ENCODE results near the gene LRGUK.

LRGUK gene

GRCh38 chr7:134174795-134175261, 47.7 kb downstream of the LRGUK start:
- H3K4me1 ChIP-seq (ENCODE audit: control insufficient read depth, insufficient read depth, low read length), result peaks cover 2% of the 10 kb centered on the region
- H3K27me3 ChIP-seq (ENCODE audit: control insufficient read depth, insufficient read depth, low read length), result no peaks in the 10 kb centered on the region
- no peaks in the 10 kb centered on the region for H3K36me3 ChIP-seq (ENCODE audit: control insufficient read depth, insufficient read depth, low read length)
- H3K9ac ChIP-seq (ENCODE audit: low read depth, low read length), result no peak overlapping the region
- H3K4me3 ChIP-seq (ENCODE audit: low read depth, low read length), result no peak overlapping the region
- no peaks in the 10 kb centered on the region for H3K9me3 ChIP-seq (ENCODE audit: control insufficient read depth, insufficient read depth, low read length)

- H3K4me3 ChIP-seq (ENCODE audit: low read depth, low read length), result no peak overlapping the region
- peaks cover 2% of the 10 kb centered on the region for H3K4me1 ChIP-seq (ENCODE audit: control insufficient read depth, insufficient read depth, low read length)
- no peaks in the 10 kb centered on the region for H3K27me3 ChIP-seq (ENCODE audit: control insufficient read depth, insufficient read depth, low read length)
- no peak overlapping the region for H3K9ac ChIP-seq (ENCODE audit: low read depth, low read length)
- H3K9me3 ChIP-seq (ENCODE audit: control insufficient read depth, insufficient read depth, low read length), result no peaks in the 10 kb centered on the region
- no peaks in the 10 kb centered on the region for H3K36me3 ChIP-seq (ENCODE audit: control insufficient read depth, insufficient read depth, low read length)
Observed at GRCh38 chr7:134175334-134176036, 48.3 kb downstream of the LRGUK start.

GRCh38 chr7:134176037-134176350, 48.9 kb downstream of the LRGUK start:
- Histone ChIP-seq H3K4me1 (ENCODE audit: control insufficient read depth, insufficient read depth, low read length) (peaks cover 2% of the 10 kb centered on the region), H3K9ac (ENCODE audit: low read depth, low read length) (no peak overlapping the region), H3K4me3 (ENCODE audit: low read depth, low read length) (no peak overlapping the region), H3K9me3 (ENCODE audit: control insufficient read depth, insufficient read depth, low read length) (no peaks in the 10 kb centered on the region), H3K36me3 (ENCODE audit: control insufficient read depth, insufficient read depth, low read length) (no peaks in the 10 kb centered on the region), H3K27me3 (ENCODE audit: control insufficient read depth, insufficient read depth, low read length) (no peaks in the 10 kb centered on the region)

GRCh38 chr7:134179036-134180011, 52.2 kb downstream of the LRGUK start:
- H3K9ac ChIP-seq (ENCODE audit: low read depth, low read length), result no peak overlapping the region
- H3K4me3 ChIP-seq (ENCODE audit: low read depth, low read length), result no peak overlapping the region
- H3K36me3 ChIP-seq (ENCODE audit: control insufficient read depth, insufficient read depth, low read length), result no peaks in the 10 kb centered on the region
- H3K9me3 ChIP-seq (ENCODE audit: control insufficient read depth, insufficient read depth, low read length), result no peaks in the 10 kb centered on the region
- no peaks in the 10 kb centered on the region for H3K27me3 ChIP-seq (ENCODE audit: control insufficient read depth, insufficient read depth, low read length)
- H3K4me1 ChIP-seq (ENCODE audit: control insufficient read depth, insufficient read depth, low read length), result peaks cover 2% of the 10 kb centered on the region

- H3K27me3 ChIP-seq (ENCODE audit: control insufficient read depth, insufficient read depth, low read length), result no peaks in the 10 kb centered on the region
- no peaks in the 10 kb centered on the region for H3K36me3 ChIP-seq (ENCODE audit: control insufficient read depth, insufficient read depth, low read length)
Observed at GRCh38 chr7:134180376-134180775, 53.2 kb downstream of the LRGUK start.

GRCh38 chr7:134182078-134182477, 54.9 kb downstream of the LRGUK start:
- no peak overlapping the region for H3K9ac ChIP-seq (ENCODE audit: low read depth, low read length)
- H3K27me3 ChIP-seq (ENCODE audit: control insufficient read depth, insufficient read depth, low read length), result no peaks in the 10 kb centered on the region
- no peaks in the 10 kb centered on the region for H3K9me3 ChIP-seq (ENCODE audit: control insufficient read depth, insufficient read depth, low read length)
- H3K36me3 ChIP-seq (ENCODE audit: control insufficient read depth, insufficient read depth, low read length), result no peaks in the 10 kb centered on the region
- H3K4me3 ChIP-seq (ENCODE audit: low read depth, low read length), result no peak overlapping the region
- H3K4me1 ChIP-seq (ENCODE audit: control insufficient read depth, insufficient read depth, low read length), result no peaks in the 10 kb centered on the region

More at GRCh38 chr7:134180376-134180775, 53.2 kb downstream of the LRGUK start:
- Histone ChIP-seq H3K4me1 (ENCODE audit: control insufficient read depth, insufficient read depth, low read length) (peaks cover under 1% of the 10 kb centered on the region), H3K9me3 (ENCODE audit: control insufficient read depth, insufficient read depth, low read length) (no peaks in the 10 kb centered on the region), H3K4me3 (ENCODE audit: low read depth, low read length) (no peak overlapping the region), H3K9ac (ENCODE audit: low read depth, low read length) (no peak overlapping the region)

- H3K4me1 ChIP-seq (ENCODE audit: control insufficient read depth, insufficient read depth, low read length), result peaks cover 7% of the 10 kb centered on the region
- H3K36me3 ChIP-seq (ENCODE audit: control insufficient read depth, insufficient read depth, low read length), result no peaks in the 10 kb centered on the region
- no peak overlapping the region for H3K9ac ChIP-seq (ENCODE audit: low read depth, low read length)
- no peaks in the 10 kb centered on the region for H3K27me3 ChIP-seq (ENCODE audit: control insufficient read depth, insufficient read depth, low read length)
- H3K9me3 ChIP-seq (ENCODE audit: control insufficient read depth, insufficient read depth, low read length), result no peaks in the 10 kb centered on the region
- H3K4me3 ChIP-seq (ENCODE audit: low read depth, low read length), result no peak overlapping the region
Observed at GRCh38 chr7:134184767-134185166, 57.6 kb downstream of the LRGUK start.

- no peaks in the 10 kb centered on the region for H3K27me3 ChIP-seq (ENCODE audit: control insufficient read depth, insufficient read depth, low read length)
- peaks cover 7% of the 10 kb centered on the region for H3K4me1 ChIP-seq (ENCODE audit: control insufficient read depth, insufficient read depth, low read length)
- H3K4me3 ChIP-seq (ENCODE audit: low read depth, low read length), result no peak overlapping the region
- H3K9ac ChIP-seq (ENCODE audit: low read depth, low read length), result no peak overlapping the region
- no peaks in the 10 kb centered on the region for H3K9me3 ChIP-seq (ENCODE audit: control insufficient read depth, insufficient read depth, low read length)
- no peaks in the 10 kb centered on the region for H3K36me3 ChIP-seq (ENCODE audit: control insufficient read depth, insufficient read depth, low read length)
Observed at GRCh38 chr7:134186027-134186426, 58.9 kb downstream of the LRGUK start.

GRCh38 chr7:134186801-134187200, 59.7 kb downstream of the LRGUK start:
- Histone ChIP-seq H3K4me3 (ENCODE audit: low read depth, low read length) (no peak overlapping the region), H3K36me3 (ENCODE audit: control insufficient read depth, insufficient read depth, low read length) (no peaks in the 10 kb centered on the region), H3K9me3 (ENCODE audit: control insufficient read depth, insufficient read depth, low read length) (no peaks in the 10 kb centered on the region), H3K9ac (ENCODE audit: low read depth, low read length) (no peak overlapping the region), H3K4me1 (ENCODE audit: control insufficient read depth, insufficient read depth, low read length) (peaks cover 7% of the 10 kb centered on the region), H3K27me3 (ENCODE audit: control insufficient read depth, insufficient read depth, low read length) (no peaks in the 10 kb centered on the region)

- Histone ChIP-seq H3K36me3 (ENCODE audit: control insufficient read depth, insufficient read depth, low read length) (no peaks in the 10 kb centered on the region), H3K4me3 (ENCODE audit: low read depth, low read length) (no peak overlapping the region), H3K4me1 (ENCODE audit: control insufficient read depth, insufficient read depth, low read length) (peaks cover 7% of the 10 kb centered on the region), H3K27me3 (ENCODE audit: control insufficient read depth, insufficient read depth, low read length) (no peaks in the 10 kb centered on the region), H3K9me3 (ENCODE audit: control insufficient read depth, insufficient read depth, low read length) (no peaks in the 10 kb centered on the region), H3K9ac (ENCODE audit: low read depth, low read length) (no peak overlapping the region)
Observed at GRCh38 chr7:134187893-134188292, 60.8 kb downstream of the LRGUK start.

GRCh38 chr7:134188311-134188710, 61.2 kb downstream of the LRGUK start:
- Histone ChIP-seq H3K36me3 (ENCODE audit: control insufficient read depth, insufficient read depth, low read length) (no peaks in the 10 kb centered on the region), H3K4me3 (ENCODE audit: low read depth, low read length) (no peak overlapping the region), H3K4me1 (ENCODE audit: control insufficient read depth, insufficient read depth, low read length) (peaks cover 7% of the 10 kb centered on the region), H3K27me3 (ENCODE audit: control insufficient read depth, insufficient read depth, low read length) (no peaks in the 10 kb centered on the region), H3K9me3 (ENCODE audit: control insufficient read depth, insufficient read depth, low read length) (no peaks in the 10 kb centered on the region), H3K9ac (ENCODE audit: low read depth, low read length) (no peak overlapping the region)

- Histone ChIP-seq H3K36me3 (ENCODE audit: control insufficient read depth, insufficient read depth, low read length) (no peaks in the 10 kb centered on the region), H3K9ac (ENCODE audit: low read depth, low read length) (no peak overlapping the region), H3K4me1 (ENCODE audit: control insufficient read depth, insufficient read depth, low read length) (peaks cover 7% of the 10 kb centered on the region), H3K9me3 (ENCODE audit: control insufficient read depth, insufficient read depth, low read length) (no peaks in the 10 kb centered on the region), H3K27me3 (ENCODE audit: control insufficient read depth, insufficient read depth, low read length) (no peaks in the 10 kb centered on the region), H3K4me3 (ENCODE audit: low read depth, low read length) (no peak overlapping the region)
Observed at GRCh38 chr7:134189559-134189958, 62.4 kb downstream of the LRGUK start.

Data from iPS-15b (cell line).